GM19351 (cell line): ENCODE data around the gene TECPR1.

Experiments used
- ATAC-seq: cut with Tn5 transposase; IDR thresholded peaks from one replicate; pipeline ENCODE4 v1.9.1; 2021; ENCODE audit warnings: mild to moderate bottlenecking, moderate library complexity; ENCODE audit not compliant: unreplicated experiment

TECPR1 gene

GRCh38 chr7:98283887-98284222 is 31.8 kb upstream of the TECPR1 start:
- ATAC-seq, result no peak

DNA sequence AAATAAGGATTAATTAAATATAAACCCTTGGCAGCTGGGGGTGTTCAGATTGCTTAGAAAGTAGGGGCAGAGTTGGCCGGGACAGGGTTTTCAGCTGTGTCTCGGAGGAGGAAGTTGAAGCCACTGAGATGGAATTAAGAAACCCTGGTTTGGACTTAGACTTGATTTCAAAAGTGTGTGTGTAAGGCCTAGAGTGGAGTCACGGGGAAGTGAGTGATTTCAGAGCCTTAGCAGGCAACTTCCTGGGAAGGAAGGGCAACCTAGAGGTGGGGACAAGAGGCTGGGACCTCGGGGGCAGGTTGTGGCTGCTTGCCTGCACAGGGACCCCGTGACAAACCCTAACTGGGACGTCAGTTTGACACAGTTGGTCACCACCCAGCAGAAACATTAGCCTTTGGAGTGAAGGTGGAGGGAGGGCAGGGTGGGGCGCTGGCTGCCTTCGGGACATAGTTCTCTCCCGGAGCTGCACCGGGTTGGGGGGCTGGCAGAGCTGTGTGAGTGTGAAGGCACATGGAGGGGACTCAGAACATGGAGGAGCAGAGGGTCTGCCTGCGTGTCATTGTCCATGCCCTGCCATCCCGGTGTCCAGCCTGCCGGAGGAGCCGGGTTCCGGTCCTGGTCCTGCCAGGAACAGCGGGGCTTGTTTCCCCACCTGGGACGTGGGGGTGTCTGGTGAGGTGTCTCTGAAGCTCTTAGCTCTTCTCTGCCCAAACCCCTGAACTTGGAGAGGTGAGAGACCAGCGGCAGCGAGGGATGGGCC is 31.3 kb upstream of the TECPR1 start:
- ATAC-seq, result no peak

GRCh38 chr7:98282703-98283102 is 30.7 kb upstream of the TECPR1 start:
- no peak for ATAC-seq

DNA sequence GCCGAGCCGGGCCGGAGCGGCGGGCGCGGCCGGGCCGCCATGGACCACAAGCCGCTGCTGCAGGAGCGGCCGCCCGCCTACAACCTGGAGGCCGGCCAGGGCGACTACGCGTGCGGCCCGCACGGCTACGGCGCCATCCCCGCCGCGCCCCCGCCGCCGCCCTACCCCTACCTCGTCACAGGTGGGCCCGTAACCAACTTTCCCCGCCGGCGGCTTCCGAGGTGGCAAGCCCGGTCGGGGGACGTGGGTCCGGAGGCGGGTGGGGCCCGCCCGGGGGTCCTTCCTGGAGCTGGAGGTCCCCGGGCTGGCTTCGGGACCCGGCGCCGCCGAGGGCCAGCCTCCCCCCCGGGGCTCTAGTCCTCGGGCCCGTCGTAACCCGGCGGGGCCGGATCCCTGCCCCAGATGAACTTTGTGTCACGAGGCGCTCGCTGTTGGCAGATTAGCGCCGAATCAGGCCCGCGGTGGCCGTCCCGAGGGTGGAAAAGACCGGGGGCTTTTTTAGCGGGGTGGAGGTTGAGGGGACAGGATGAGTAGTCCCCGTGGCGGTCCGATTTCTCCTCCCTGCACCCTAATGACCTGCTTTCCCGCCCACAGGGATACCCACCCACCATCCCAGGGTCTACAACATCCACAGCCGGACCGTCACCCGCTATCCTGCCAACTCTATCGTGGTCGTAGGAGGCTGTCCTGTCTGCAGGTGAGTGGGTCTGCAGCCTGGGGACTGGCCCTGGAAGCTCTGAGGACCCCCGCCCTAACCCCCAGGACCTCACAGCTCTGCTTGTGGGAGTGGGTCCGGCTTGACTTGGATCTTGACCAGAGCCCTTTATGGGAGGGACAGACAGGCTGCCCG is 29.9 kb upstream of the TECPR1 start:
- ATAC-seq, result peak; percentile 35

DNA sequence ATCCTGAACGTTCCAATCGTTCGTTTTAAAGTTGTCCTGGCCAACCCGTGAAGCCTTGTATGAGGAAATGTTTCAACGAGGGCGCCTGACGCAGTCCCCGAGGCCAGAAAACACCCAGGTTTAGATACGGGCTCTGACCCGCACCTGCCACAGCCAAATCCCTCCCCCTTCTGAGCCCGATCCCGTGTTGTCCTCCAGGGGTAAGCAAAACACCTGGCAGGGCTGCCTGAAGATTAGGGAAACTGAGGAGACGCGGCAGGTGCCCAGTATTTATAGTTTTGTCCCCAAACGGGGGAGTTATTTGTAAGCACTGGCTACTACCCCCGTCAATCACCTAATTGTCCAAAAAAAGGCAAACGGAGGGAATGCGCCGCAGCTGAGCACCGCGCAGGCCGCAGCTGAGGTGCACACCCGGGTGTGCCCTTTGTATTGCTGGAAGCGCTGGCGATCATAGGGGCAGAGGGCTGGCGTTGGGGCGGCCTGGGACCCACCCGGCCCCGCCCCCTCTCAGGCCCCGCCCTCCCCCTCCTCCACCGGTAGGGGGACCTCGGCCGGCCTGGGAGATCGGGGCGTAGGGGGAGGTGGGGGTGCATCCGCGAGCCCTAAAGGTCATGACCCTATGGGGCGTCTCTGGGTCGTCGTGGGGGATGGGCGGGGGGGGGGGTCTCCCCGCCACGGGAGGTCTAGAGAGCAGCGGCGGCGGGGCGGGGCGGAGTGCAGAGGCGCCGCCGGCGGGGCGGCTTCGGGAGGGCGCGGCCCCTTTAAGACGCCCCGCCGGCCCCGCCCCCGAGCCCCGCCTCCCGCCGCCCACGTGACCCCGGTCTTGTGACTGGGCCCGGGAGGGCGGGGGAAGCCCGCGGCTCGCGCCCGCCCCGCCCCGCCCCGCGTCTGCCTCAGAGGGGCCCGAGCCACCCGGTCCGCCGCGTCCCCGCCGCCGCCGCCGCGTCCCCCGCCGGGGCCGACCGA is 29.0 kb upstream of the TECPR1 start, which contains the start of gene BRI3:
Gene BRI3 (plus strand): TSS at position 896 of the 966 bp plus-strand sequence. CDS start 110 bp downstream, outside the sequence.
- peak; percentile 79 for ATAC-seq

GRCh38 chr7:98280296-98280695 is 28.3 kb upstream of the TECPR1 start:
- ATAC-seq, result no peak

DNA sequence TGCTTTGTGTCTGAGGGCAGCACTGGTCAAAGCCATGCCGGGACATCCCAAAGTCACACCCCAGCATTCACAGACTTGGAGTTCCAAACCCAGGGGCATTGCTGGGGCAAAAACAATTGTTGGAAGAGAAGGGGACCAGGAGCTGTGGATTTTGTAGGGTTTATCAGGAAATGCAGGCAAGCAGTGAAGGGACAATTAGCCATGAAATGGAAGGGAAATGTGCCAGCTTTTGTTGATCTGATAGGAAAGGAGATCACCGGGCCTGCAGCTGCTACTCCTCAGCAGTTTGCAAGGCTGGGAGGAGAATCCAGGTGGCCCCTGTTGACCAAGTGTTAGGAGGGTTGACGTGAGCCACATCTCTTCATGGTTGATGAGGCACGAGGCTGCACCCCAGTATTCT is 26.9 kb upstream of the TECPR1 start:
- no peak for ATAC-seq

DNA sequence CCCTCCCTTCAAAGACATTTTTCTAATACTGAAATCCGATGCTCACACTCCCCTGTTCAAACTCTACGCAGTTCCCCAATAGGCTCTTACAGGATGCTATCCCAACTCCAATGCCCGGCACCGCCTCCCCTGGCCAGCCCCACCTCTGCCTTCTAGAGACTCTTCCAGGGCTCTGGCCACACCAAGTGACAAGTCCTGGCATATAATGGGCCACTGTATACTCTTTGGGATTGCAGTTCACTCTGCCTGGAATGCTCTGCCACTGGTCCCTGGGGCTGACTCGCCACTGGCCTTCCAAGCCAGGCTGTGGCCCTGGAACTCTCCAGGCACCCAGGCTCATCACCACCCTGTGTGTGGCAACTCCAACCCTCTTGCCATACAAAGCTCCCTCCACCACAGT is 26.4 kb upstream of the TECPR1 start:
- ATAC-seq, result no peak

GRCh38 chr7:98276241-98276761 is 24.3 kb upstream of the TECPR1 start:
- no peak for ATAC-seq

GRCh38 chr7:98267303-98267702 is 15.3 kb upstream of the TECPR1 start:
- no peak for ATAC-seq

DNA sequence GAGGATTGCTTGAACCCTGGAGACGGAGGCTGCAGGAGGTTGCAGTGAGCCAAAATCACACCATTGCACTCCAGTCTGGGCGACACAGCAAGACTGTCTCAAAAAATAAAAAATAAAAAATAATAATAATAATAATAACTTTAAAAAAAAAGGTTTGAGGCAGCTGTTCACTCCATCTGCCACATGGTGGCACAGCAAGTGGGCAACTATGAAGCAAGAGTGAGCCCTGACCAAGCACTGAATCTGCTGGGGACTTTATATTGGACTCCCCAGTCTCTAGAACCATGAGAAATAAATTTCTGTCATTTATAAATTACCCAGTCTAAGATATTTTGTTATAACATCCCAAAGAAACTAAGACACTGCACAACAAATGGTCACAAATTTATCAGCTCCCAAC is 14.8 kb upstream of the TECPR1 start:
- no peak for ATAC-seq

GRCh38 chr7:98265841-98266271 is 13.8 kb upstream of the TECPR1 start:
- no peak for ATAC-seq

DNA sequence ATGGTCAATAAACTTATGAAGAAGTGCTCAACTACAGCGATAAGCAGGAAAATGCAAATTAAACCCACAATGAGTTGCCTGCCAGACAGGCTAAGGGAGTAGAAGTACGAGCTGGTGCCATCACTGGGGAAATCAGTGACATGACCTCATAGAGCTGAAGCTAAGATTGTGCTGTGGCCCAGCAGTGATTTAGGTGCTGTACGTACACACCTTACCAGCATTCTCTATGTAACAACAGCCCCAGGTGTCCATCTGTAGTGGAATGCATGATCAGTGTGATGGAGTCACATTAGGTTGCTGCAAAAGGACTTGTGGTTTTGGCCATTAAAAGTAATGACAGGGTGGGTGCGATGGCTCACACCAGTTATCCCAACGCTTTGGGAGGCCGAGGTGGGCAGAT is 5.7 kb upstream of the TECPR1 start:
- no peak for ATAC-seq

GRCh38 chr7:98256431-98256830 is 4.4 kb upstream of the TECPR1 start:
- no peak for ATAC-seq

GRCh38 chr7:98254951-98255610 is 3.0 kb upstream of the TECPR1 start:
- no peak for ATAC-seq

GRCh38 chr7:98254516-98254915 is 2.5 kb upstream of the TECPR1 start:
- ATAC-seq, result no peak

GRCh38 chr7:98252425-98253054 is 508 bp upstream of the TECPR1 start:
- no peak for ATAC-seq

- peak; percentile 31 for ATAC-seq
These were observed 816 bp downstream of the TECPR1 start for GRCh38 chr7:98251231-98251600.

GRCh38 chr7:98250789-98251188 is 1.2 kb downstream of the TECPR1 start:
- ATAC-seq, result peak; percentile 38

GRCh38 chr7:98249106-98249505 is 2.9 kb downstream of the TECPR1 start:
- ATAC-seq, result no peak
